HG02870 (cell line): ENCODE data around the gene LIMCH1.
"Not testable (repeated sequence)": the region's sequence is repeated elsewhere in the genome, so short reads cannot be mapped to it uniquely, and the experiment has no call there.

Experiments
- ATAC-seq: cut with Tn5 transposase; IDR thresholded peaks from one replicate; pipeline ENCODE4 v1.9.1; 2021; ENCODE audit warnings: mild to moderate bottlenecking, moderate library complexity; ENCODE audit not compliant: unreplicated experiment

Gene LIMCH1

DNA sequence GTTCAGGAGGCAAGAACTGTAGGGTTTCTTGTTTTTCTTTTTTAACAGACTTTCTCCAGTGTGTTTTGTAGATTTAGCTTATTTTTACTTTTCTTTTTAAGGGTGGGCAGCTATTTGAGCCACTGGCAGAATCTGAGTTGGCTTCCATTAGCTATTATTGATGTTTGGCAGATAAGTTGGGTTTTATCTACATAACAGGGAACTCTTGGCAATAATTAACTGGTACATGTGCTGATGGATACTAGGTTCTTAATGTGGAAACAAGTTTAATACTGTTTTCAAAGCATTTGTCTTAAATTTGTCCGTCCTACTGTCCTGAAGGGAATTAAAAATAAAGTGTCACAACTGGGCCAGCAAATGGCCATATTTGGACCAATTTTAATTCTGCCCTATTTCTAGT, 130.1 kb downstream of the LIMCH1 start:
- ATAC-seq, result no peak

- no peak for ATAC-seq
These were observed 132.6 kb downstream of the LIMCH1 start for GRCh38 chr4:41670530-41670929.

DNA sequence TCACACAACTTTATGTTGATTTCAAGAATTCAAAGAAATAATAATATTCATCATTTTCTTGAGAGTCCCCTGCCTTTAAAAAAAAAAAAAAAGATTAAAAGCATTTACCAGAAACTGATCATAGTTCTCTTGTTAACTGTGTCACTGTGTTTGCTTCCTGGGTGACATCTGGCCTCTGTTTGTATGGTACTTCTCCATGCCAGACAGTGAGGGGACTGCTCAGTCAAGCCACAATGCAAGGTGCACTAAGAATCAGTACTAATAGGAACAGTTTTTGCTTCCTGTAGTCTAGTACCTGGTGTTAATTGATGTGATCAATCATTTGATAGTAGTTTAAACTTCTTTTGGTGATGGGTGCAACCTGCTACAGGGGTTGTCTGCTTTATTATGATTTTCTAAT, 133.0 kb downstream of the LIMCH1 start:
- no peak for ATAC-seq

- ATAC-seq, result no peak
These were observed 140.3 kb downstream of the LIMCH1 start for GRCh38 chr4:41678086-41678816.

DNA sequence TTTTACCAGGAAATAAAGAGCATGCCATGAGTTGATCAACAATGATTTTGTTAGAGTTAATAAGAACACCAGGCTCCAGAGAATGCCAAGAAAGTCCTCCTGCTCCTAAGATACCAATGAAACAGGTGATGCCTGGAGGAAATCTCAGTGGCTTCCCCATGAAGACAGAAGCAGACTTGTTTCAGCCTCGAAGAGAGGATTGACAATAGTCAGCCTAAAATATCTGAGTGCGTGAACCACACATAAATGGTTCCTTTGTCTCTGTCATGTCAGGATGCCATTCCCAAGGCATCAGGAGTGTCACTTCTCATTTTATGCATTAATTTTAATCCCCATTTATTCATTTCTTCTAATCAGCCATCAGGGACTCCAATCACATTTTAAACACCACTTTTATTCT, 141.0 kb downstream of the LIMCH1 start:
- ATAC-seq, result no peak

GRCh38 chr4:41679991-41680390, 142.0 kb downstream of the LIMCH1 start:
- ATAC-seq, result no peak

- no peak for ATAC-seq
These were observed 143.1 kb downstream of the LIMCH1 start for GRCh38 chr4:41681054-41681453.

- ATAC-seq, result no peak
These were observed 145.4 kb downstream of the LIMCH1 start for GRCh38 chr4:41683326-41683725.

DNA sequence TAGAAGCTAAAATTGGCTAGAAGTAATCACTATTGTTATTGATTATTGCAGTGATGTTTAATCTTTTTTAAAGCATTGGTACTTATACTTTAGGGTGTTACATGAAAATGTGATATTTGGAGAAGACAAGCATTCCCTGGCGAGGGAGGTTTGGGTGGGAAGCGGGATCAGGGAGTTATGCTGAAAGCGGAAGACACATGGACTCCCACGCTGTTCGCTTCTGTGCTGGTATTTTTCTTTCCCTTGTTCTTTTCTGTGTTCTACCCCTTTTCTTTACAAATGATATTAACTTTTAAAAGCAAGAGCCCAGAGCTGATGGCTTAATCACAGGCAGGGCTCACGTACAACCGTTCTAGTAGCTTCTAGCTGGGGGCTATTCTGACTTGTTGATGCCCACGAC, 148.9 kb downstream of the LIMCH1 start:
- ATAC-seq, result no peak

DNA sequence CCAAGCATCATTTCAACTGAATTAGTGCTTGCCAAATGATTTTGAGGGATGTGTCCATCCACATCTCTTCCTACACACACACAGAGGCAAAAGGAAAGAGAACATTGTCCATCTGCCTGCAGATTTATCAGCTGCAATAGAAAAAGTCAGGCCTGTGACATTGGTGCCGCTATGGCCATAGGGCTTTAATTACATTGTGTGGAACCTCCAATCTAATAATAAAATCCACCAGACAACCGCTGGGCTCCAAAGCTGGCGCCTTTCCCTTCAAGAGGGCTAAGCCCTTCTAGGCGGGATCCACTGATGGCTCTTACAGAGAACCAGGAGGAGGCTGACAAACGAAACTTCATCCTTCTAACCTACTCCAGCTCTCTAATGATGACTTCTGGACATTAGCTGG, 150.0 kb downstream of the LIMCH1 start:
- no peak for ATAC-seq

DNA sequence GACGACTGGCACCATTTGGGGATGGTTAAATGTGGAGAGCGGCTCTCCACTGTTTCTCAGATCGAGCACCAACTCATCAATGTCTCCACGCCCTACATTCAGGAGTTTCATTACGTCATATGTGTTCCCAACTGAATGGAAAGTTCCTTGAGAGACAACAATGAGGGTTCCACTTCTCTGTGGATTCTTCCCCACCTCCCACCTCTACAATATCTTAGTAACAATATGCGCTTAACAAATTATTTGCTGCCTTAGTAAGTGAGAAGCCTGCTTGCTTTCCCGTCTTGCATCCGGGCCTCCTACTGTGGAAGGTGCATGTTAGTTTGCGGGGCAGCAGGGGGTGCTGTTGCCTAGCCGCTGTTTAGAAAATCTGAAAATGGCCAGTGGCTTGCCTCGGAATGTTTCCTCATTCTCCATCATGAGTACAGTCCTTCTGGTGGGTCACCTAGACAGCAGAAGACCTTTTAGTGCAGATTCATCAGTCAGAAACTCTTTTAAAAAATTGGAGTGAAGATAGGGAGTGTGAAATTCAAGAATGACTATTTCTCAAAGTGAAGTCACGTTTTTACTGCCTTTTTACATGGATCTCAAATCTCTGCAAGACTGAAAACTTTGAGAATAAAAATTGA, 154.9 kb downstream of the LIMCH1 start:
- ATAC-seq, result no peak

GRCh38 chr4:41693629-41694028, 155.7 kb downstream of the LIMCH1 start:
- no peak for ATAC-seq

DNA sequence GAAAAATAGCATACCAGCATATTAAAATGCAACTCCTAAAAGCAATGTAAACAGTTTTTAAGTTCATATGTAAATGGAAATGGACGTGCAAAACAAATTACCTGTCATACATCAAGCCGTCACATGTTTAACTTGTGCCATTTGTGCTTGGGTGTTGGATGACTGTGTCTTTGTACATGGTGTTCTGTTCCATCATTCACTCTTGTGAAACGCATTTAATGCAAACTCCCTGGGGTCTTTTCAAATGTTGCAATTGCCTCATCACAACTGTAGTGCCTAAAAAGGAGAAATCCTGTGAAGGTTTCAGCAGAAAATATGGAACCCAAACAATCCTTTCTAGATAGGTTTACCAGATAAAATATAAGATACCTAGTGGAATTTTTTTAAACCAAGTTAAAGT, 158.2 kb downstream of the LIMCH1 start:
- ATAC-seq, result no peak

GRCh38 chr4:41696763-41697162, 158.8 kb downstream of the LIMCH1 start:
- no peak for ATAC-seq

- ATAC-seq, result no peak
These were observed 164.0 kb downstream of the LIMCH1 start for GRCh38 chr4:41701983-41702382.

GRCh38 chr4:41702770-41703169, 164.8 kb downstream of the LIMCH1 start:
- ATAC-seq, result no peak

GRCh38 chr4:41703785-41704184, 165.8 kb downstream of the LIMCH1 start:
- ATAC-seq, result no peak

DNA sequence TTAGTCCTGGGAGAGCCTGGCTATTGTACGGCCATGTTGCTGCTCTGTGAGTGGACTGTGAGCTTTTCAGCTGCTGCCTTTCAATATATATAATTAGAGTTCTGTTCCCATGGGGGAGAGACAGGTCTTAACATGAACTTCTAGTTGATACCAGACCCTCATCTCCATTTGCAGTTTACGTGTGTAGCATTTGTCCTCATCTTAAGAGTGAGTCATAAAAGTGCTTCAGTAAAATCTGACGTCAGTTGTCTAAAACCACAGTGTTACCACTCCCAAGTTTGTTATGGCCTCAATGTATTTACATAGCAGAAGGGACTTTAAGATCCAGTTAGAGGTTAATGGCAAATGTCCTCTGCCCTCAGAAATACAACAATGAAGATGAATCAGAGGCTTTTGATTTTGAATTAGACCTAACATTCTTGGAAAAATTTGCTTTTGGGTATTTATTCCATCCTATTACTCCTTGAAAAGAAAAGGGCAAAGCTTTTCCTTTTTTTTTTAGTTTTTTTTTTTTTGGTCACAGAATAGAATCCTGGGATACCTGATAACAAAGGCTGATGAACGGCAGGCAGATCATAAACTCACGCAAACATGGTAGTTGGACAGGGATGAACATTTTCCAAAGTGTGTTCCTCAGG, 172.0 kb downstream of the LIMCH1 start:
- ATAC-seq, result no peak

DNA sequence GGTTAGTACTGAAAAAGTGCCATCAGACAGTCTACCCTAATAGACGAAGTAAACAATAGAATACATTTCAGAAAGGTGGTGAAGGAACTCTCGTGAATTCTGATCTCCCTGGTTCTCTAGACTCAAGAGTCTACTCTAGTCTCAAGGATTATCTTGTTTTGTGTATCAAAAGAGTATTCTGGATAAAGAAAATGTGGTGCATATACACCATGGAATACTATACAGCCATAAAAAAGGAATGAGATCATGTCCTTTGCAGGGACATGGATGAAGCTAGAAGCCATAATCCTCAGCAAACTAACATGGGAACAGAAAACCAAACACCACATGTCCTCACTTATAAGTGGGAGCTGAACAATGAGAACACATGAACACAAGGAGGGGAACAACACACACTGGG, 173.7 kb downstream of the LIMCH1 start:
- ATAC-seq, result not testable (repeated sequence)

- no peak for ATAC-seq
These were observed 174.5 kb downstream of the LIMCH1 start for GRCh38 chr4:41712425-41712824.

DNA sequence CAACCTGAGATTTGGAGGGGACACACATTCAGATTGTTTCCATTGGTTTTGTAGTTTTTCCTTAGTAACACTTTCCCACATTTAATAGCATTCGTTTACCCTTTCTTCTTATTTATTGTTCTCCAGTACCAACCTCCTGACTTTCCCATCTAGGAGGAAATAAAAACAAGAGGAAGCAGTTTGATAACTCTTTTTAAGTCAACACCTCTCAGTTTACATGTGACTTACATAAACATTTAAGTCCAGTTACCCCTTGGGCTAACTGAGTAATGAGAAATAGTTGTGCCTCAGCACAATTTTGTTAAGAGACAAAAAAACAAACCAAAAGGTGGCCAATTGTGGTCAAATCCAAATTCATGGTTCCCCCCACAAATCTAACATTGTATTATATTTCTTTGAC, 175.8 kb downstream of the LIMCH1 start:
- no peak for ATAC-seq

GRCh38 chr4:41714364-41715000, 176.5 kb downstream of the LIMCH1 start:
- no peak for ATAC-seq
